ENCODE data around the gene SETD6. TPM values are rescaled to one million over a fixed set of nuclear protein-coding genes. Genes with fewer than 3 reads are reported as not detected.

The SETD6 gene
- total RNA-seq, 1 experiment from 2014 or later = 41.1 TPM

- H3K4me1 Mint-ChIP-seq = peaks cover 31% of the 10 kb centered on the region
Measured at GRCh38 chr16:58511933-58512815, 3.1 kb upstream of the SETD6 start.

More at GRCh38 chr16:58511933-58512815, 3.1 kb upstream of the SETD6 start:
- peak; percentile 72 for TF ChIP-seq USF2 (CRISPR knock-in tag; IDR thresholded peaks at IDR 0.05)
- no peak for TF ChIP-seq GRHL2 (CRISPR knock-in tag; IDR thresholded peaks at IDR 0.05; ENCODE audit: insufficient replicate concordance, severe bottlenecking)
- TF ChIP-seq MAX (CRISPR knock-in tag; IDR thresholded peaks at IDR 0.05) = peak; percentile 51; the same call in 1 of the 2 replicates
- no peak for TF ChIP-seq CREB1 (CRISPR knock-in tag; IDR thresholded peaks at IDR 0.05)
- no peak for TF ChIP-seq CREM (CRISPR knock-in tag; IDR thresholded peaks at IDR 0.05)
- no peak for TF ChIP-seq NR1H2 (CRISPR knock-in tag; IDR thresholded peaks at IDR 0.05)
- TF ChIP-seq JUN (CRISPR knock-in tag; IDR thresholded peaks at IDR 0.05) = no peak
- TF ChIP-seq TCF7 (CRISPR knock-in tag; IDR thresholded peaks at IDR 0.05; ENCODE audit: low read depth) = no peak
- TF ChIP-seq AFF4 (CRISPR knock-in tag; IDR thresholded peaks at IDR 0.05; ENCODE audit: borderline replicate concordance) = no peak
- TF ChIP-seq FOXK1 (CRISPR knock-in tag; IDR thresholded peaks at IDR 0.05) = peak; percentile 36; the same call in 1 of the 2 replicates
- no peak for TF ChIP-seq ATF3 (CRISPR knock-in tag; conservative IDR thresholded peaks at IDR 0.05)
- TF ChIP-seq NR2C2 (CRISPR knock-in tag; IDR thresholded peaks at IDR 0.05) = no peak
- no peak for TF ChIP-seq GABPB1 (CRISPR knock-in tag; IDR thresholded peaks at IDR 0.05)
- TF ChIP-seq SP1 (CRISPR knock-in tag; conservative IDR thresholded peaks at IDR 0.05) = 0 out of 2 replicates have a peak, but pooled peaks have one; percentile 19
- no peak for TF ChIP-seq KAT7 (CRISPR knock-in tag; IDR thresholded peaks at IDR 0.05; ENCODE audit: borderline replicate concordance)
- peak; percentile 87 for TF ChIP-seq CTCF (IDR thresholded peaks at IDR 0.05)
- no peak for TF ChIP-seq TEAD4 (CRISPR knock-in tag; IDR thresholded peaks at IDR 0.05)
- peak; percentile 67 for TF ChIP-seq USF1 (CRISPR knock-in tag; IDR thresholded peaks at IDR 0.05)
- CTCF ChIA-PET = interaction anchor here (0.6 to 2.3 kb wide), 12 partner anchors 8 to 244 kb away, joined by 3 to 24 read pairs (median 6); partner anchors contain the start of gene NDRG4
- ATAC-seq (peak; percentile 36), DNase-seq (ENCODE audit: low spot score) (peak; percentile 93)
- Mint-ChIP-seq H3K9me3 (no peaks in the 10 kb centered on the region), H3K36me3 (peaks cover 8% of the 10 kb centered on the region), H3K27me3 (ENCODE audit: low read depth) (no peaks in the 10 kb centered on the region), H3K27ac (no peak overlapping the region), H3K4me3 (no peak overlapping the region)
- POLR2A ChIA-PET = interaction anchor here (1.5 kb wide), 1 partner anchor 13 kb away, joined by 3 read pairs; the partner anchor contains the start of gene NDRG4

Data from WTC11 (cell line).